ENCODE results near the gene RALGPS1. TPM values are rescaled to one million over a fixed set of nuclear protein-coding genes. Genes with fewer than 3 reads are reported as not detected.

The RALGPS1 gene
- polyA plus RNA-seq, 3 donors = 0.60 to 4.6 (median 1.3) TPM

GRCh38 chr9:127202461-127203169, 288.0 kb downstream of the RALGPS1 start:
- Histone ChIP-seq H3K4me3 (replicated peaks in 1 of 3; ENCODE audit: low read depth in 2 of 3, low read length in 3 of 3) (no peak overlapping the region), H4K20me1 (ENCODE audit: insufficient read depth, low read length) (no peaks in the 10 kb centered on the region), H3K79me2 (ENCODE audit: insufficient read depth, low read length) (no peaks in the 10 kb centered on the region), H3K9me3 (replicated peaks in 1 of 2; ENCODE audit: control insufficient read depth in 1 of 2, insufficient read depth in 1 of 2, low read length in 2 of 2) (no peaks in the 10 kb centered on the region), H2AFZ (ENCODE audit: insufficient read depth, low read depth, low read length, poor library complexity, severe bottlenecking) (no peak overlapping the region), H3K27ac (ENCODE audit: low read depth in 1 of 2, low read length in 2 of 2) (no peak overlapping the region), H3K27me3 (ENCODE audit: control insufficient read depth in 2 of 2, insufficient read depth in 2 of 2, low read length in 2 of 2) (no peaks in the 10 kb centered on the region), H3K9ac (ENCODE audit: insufficient read depth, low read length, poor library complexity, severe bottlenecking) (no peak overlapping the region), H3K4me1 (ENCODE audit: control insufficient read depth in 1 of 2, insufficient read depth in 2 of 2, low read length in 2 of 2) (no peaks in the 10 kb centered on the region), H3K36me3 (replicated peaks in 1 of 2; ENCODE audit: control insufficient read depth in 1 of 2, insufficient read depth in 2 of 2, low read length in 2 of 2) (no peaks in the 10 kb centered on the region), H3K4me2 (replicated peaks; ENCODE audit: extremely low read depth, low read length, poor library complexity, severe bottlenecking) (no peak overlapping the region)
- Mint-ChIP-seq H3K9me3 (peaks cover 0 to 2% (median 0%) of the 10 kb centered on the region in 7 donors), H3K4me3 (no peak overlapping the region), H3K27me3 (ENCODE audit: low read depth in 3 of 3) (peaks cover 5 to 13% (median 9%) of the 10 kb centered on the region in 3 donors), H3K4me1 (no peaks in the 10 kb centered on the region), H3K27ac (no peak overlapping the region), H3K36me3 (peaks cover 0 to 3% of the 10 kb centered on the region in 2 donors)
- DNase-seq = no peak
- intact Hi-C loops (cut with micrococcal nuclease) = no loop called here
- WGBS (ENCODE audit: insufficient coverage) = 94% methylated on average over 8 of the region's 11 CpGs
- TF ChIP-seq CTCF (IDR thresholded peaks at IDR 0.05) = no peak

GRCh38 chr9:127203681-127204327, 289.2 kb downstream of the RALGPS1 start:
- no peaks in the 10 kb centered on the region for H3K79me2 ChIP-seq (ENCODE audit: insufficient read depth, low read length)
- H3K9ac ChIP-seq (ENCODE audit: insufficient read depth, low read length, poor library complexity, severe bottlenecking) = no peak overlapping the region
- no peak for DNase-seq
- H3K4me1 Mint-ChIP-seq = no peaks in the 10 kb centered on the region
- no peak overlapping the region for H3K4me3 ChIP-seq (replicated peaks in 1 of 3; ENCODE audit: low read depth in 2 of 3, low read length in 3 of 3)
- no peak for TF ChIP-seq CTCF (IDR thresholded peaks at IDR 0.05)
- no peaks in the 10 kb centered on the region for H4K20me1 ChIP-seq (ENCODE audit: insufficient read depth, low read length)
- no peak overlapping the region for H3K4me3 Mint-ChIP-seq
- no peak overlapping the region for H3K27ac Mint-ChIP-seq
- H3K36me3 Mint-ChIP-seq = peaks cover 0 to 3% of the 10 kb centered on the region in 2 donors
- WGBS (ENCODE audit: insufficient coverage) = 95% methylated on average over 5 of the region's 5 CpGs
- H3K27me3 ChIP-seq (ENCODE audit: control insufficient read depth in 2 of 2, insufficient read depth in 2 of 2, low read length in 2 of 2) = no peaks in the 10 kb centered on the region
- H3K4me2 ChIP-seq (replicated peaks; ENCODE audit: extremely low read depth, low read length, poor library complexity, severe bottlenecking) = no peak overlapping the region
- intact Hi-C loops (cut with micrococcal nuclease) = no loop called here
- H3K9me3 Mint-ChIP-seq = peaks cover 0 to 2% (median 0%) of the 10 kb centered on the region in 7 donors
- H2AFZ ChIP-seq (ENCODE audit: insufficient read depth, low read depth, low read length, poor library complexity, severe bottlenecking) = no peak overlapping the region
- no peak overlapping the region for H3K27ac ChIP-seq (ENCODE audit: low read depth in 1 of 2, low read length in 2 of 2)
- H3K27me3 Mint-ChIP-seq (ENCODE audit: low read depth in 3 of 3) = peaks cover 5 to 9% (median 8%) of the 10 kb centered on the region in 3 donors
- H3K4me1 ChIP-seq (ENCODE audit: control insufficient read depth in 1 of 2, insufficient read depth in 2 of 2, low read length in 2 of 2) = no peaks in the 10 kb centered on the region
- no peaks in the 10 kb centered on the region for H3K9me3 ChIP-seq (replicated peaks in 1 of 2; ENCODE audit: control insufficient read depth in 1 of 2, insufficient read depth in 1 of 2, low read length in 2 of 2)
- H3K36me3 ChIP-seq (replicated peaks in 1 of 2; ENCODE audit: control insufficient read depth in 1 of 2, insufficient read depth in 2 of 2, low read length in 2 of 2) = no peaks in the 10 kb centered on the region

Measured in CD14-positive monocyte (primary cell).